WI38 (cell line): Measurements from ENCODE around the gene PRKCB.

ENCODE experiments used
- H3K4me3 ChIP-seq: 2 replicates; pipeline ENCODE4 v1.5.1; 2011; ENCODE audit warnings: low read depth, mild to moderate bottlenecking, control low read depth, low read length
- TF ChIP-seq, protein P1 (sequence below): IDR thresholded peaks from 2 replicates; pipeline ENCODE4 v1.5.1; 2012; ENCODE audit warnings: low read depth, mild to moderate bottlenecking, control low read depth, low read length

The PRKCB gene

DNA sequence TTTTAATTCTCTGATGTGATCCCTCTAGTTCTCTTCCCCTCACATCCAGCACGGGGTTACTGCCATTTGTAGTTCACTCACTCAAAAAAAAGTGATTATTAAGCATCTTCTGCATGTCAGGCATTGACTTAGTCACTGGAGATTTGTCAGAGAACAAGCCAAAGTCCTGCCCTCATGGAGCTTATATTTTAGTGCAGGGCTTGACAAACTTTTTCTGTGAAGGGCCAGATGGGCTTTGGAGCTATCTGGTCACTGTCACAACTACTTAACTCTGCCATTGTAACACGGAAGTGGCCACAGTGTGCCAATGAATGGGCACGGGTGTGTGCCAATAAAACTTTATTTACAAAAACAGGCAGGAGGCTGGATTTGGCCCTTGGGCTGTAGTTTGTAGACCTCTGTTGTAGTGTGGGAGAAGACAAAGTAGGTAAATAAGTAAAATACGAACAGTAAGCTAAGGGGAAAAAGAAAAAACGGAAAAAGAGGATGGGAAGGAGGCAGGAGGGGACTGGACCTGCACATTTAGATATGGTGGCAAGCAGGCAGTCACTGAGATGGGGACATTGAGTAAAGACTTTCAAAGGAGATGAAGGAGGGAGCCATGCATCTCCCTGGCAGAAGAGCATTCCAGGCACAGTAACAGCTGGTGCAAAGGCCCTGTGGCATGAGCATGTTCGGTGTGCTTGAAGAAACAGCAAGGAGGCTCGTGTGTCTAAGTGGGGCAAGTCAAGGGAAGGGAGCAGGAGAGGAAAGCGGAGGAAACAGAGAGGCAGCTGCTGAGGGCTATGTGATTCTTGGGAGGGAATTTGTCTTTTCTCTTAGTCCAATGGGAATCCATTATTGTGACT lies 217.5 kb downstream of the PRKCB start:
- TF ChIP-seq, protein P1, sequence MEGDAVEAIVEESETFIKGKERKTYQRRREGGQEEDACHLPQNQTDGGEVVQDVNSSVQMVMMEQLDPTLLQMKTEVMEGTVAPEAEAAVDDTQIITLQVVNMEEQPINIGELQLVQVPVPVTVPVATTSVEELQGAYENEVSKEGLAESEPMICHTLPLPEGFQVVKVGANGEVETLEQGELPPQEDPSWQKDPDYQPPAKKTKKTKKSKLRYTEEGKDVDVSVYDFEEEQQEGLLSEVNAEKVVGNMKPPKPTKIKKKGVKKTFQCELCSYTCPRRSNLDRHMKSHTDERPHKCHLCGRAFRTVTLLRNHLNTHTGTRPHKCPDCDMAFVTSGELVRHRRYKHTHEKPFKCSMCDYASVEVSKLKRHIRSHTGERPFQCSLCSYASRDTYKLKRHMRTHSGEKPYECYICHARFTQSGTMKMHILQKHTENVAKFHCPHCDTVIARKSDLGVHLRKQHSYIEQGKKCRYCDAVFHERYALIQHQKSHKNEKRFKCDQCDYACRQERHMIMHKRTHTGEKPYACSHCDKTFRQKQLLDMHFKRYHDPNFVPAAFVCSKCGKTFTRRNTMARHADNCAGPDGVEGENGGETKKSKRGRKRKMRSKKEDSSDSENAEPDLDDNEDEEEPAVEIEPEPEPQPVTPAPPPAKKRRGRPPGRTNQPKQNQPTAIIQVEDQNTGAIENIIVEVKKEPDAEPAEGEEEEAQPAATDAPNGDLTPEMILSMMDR, result no peak
- no peak overlapping the region for H3K4me3 ChIP-seq

GRCh38 chr16:24054741-24055491 lies 219.1 kb downstream of the PRKCB start:
- H3K4me3 ChIP-seq, result no peak overlapping the region
- TF ChIP-seq, protein P1, result no peak

- TF ChIP-seq, protein P1, result no peak
- no peak overlapping the region for H3K4me3 ChIP-seq
Measured at GRCh38 chr16:24062270-24062817, 226.6 kb downstream of the PRKCB start.

DNA sequence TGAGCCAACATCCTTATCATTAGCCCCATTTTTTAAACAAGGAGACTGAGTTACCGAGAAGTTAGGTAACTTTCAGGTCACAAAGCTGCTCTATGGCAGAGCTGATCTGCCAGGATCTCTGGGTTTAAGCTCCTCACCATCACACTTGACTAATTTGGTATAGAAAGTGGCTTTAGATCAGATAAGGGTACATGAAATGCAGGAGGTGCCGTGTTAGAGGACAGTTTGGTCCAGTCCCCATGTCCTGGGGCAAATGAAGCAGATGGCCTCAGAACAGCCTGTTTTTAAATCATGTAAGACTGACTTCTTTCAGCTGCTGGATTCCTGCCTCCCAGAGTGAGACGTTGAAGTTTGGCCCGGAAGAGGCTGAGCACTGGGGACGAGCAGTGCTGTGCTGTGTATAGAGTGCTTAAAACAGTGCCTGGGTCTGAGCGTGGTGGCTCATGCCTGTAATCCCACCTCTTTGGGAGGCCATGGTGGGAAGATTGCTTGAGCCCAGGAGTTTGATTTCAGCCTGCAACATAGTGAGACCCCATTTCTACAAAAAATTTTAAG lies 233.3 kb downstream of the PRKCB start:
- TF ChIP-seq, protein P1, result no peak
- H3K4me3 ChIP-seq, result no peak overlapping the region

GRCh38 chr16:24070851-24071250 lies 235.1 kb downstream of the PRKCB start:
- H3K4me3 ChIP-seq, result no peak overlapping the region
- TF ChIP-seq, protein P1, result no peak

DNA sequence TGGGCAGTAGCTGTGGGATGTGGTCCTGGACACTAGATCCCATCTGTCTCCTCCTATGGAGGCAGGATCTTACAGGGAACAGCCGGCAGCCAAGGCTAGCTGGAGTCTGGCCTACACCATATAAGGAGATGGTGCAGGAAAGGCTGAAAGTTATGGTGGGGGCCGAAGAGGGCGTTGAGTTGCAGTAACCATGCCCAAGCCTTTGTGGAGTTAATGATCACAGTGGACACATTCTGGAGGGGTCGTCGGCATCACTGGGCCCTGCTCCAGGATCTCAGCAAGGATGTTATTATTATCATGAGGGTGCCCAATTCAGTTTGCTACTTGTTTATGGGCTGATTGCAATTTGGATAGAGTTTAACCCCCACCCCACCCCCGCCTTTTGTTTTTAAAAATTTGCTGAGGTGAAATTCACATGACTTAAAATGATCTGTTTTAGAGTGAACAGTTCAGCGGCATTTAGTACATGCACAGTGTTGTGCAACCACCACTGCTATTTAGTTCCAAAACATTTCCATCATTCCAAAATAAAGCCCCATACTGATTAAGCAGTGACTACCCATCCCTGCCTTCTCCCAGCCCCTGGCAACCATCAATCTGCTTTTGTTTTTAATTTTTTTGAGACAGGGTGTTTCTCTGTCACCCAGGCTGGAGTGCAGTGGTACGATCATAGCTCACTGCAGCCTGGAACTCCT lies 236.0 kb downstream of the PRKCB start:
- TF ChIP-seq, protein P1, result no peak
- no peak overlapping the region for H3K4me3 ChIP-seq
